Activated naive CD8-positive, alpha-beta T cell (primary cell): Measurements from ENCODE around the gene LDLRAD2.

Source experiments
- H3K27ac Mint-ChIP-seq: one replicate; pipeline ENCODE4 v1.8.0; 2021; ENCODE audit warnings: mixed read lengths
- H3K27me3 Mint-ChIP-seq: one replicate; pipeline ENCODE4 v1.8.0; 2021; ENCODE audit warnings: mixed read lengths
- H3K36me3 Mint-ChIP-seq: one replicate; pipeline ENCODE4 v1.8.0; 2021; ENCODE audit warnings: mixed read lengths
- H3K4me1 Mint-ChIP-seq: one replicate; pipeline ENCODE4 v1.8.0; 2021; ENCODE audit warnings: low read depth, mixed read lengths
- H3K4me3 Mint-ChIP-seq: one replicate; pipeline ENCODE4 v1.8.0; 2021; ENCODE audit warnings: mild to moderate bottlenecking, mixed read lengths
- H3K9me3 Mint-ChIP-seq: one replicate; pipeline ENCODE4 v1.8.0; 2021; ENCODE audit warnings: low read depth, mixed read lengths

Gene LDLRAD2

GRCh38 chr1:21827141-21827679, 15.1 kb downstream of the LDLRAD2 start:
- Mint-ChIP-seq H3K9me3 (no peaks in the 10 kb centered on the region), H3K4me3 (no peak overlapping the region), H3K36me3 (no peaks in the 10 kb centered on the region), H3K4me1 (no peaks in the 10 kb centered on the region), H3K27ac (no peak overlapping the region), H3K27me3 (no peaks in the 10 kb centered on the region)

DNA sequence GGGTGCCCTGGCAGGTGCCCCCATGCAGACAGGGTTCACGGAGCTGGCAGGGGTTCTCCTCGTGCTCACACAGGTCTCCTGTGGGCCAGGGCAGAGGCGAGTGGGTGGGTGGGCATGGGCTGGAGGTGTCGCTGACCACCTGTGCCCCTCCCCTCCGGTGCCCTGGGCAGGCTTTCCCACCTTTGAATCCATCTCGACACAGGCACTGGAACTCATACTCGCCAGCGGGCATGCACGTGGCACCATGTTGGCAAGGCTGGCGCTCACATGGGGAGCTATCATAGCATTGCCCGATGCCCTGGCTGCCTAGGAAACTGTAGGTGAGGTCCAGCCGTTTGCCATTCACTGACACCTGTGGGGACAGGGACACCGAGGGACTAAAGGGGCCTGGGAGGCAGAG, 16.0 kb downstream of the LDLRAD2 start:
- Mint-ChIP-seq H3K4me3 (no peak overlapping the region), H3K27ac (no peak overlapping the region), H3K36me3 (peaks cover 3% of the 10 kb centered on the region), H3K27me3 (no peaks in the 10 kb centered on the region), H3K9me3 (no peaks in the 10 kb centered on the region), H3K4me1 (no peaks in the 10 kb centered on the region)

GRCh38 chr1:21828506-21829210, 16.6 kb downstream of the LDLRAD2 start:
- Mint-ChIP-seq H3K36me3 (peaks cover 4% of the 10 kb centered on the region), H3K4me3 (no peak overlapping the region), H3K27ac (no peak overlapping the region), H3K4me1 (no peaks in the 10 kb centered on the region), H3K27me3 (no peaks in the 10 kb centered on the region), H3K9me3 (no peaks in the 10 kb centered on the region)

GRCh38 chr1:21829294-21829693, 17.2 kb downstream of the LDLRAD2 start:
- H3K9me3 Mint-ChIP-seq: peaks cover 2% of the 10 kb centered on the region
- no peak overlapping the region for H3K4me3 Mint-ChIP-seq
- no peaks in the 10 kb centered on the region for H3K4me1 Mint-ChIP-seq
- H3K27ac Mint-ChIP-seq: no peak overlapping the region
- H3K27me3 Mint-ChIP-seq: no peaks in the 10 kb centered on the region
- H3K36me3 Mint-ChIP-seq: peaks cover 10% of the 10 kb centered on the region

GRCh38 chr1:21830792-21831453, 18.9 kb downstream of the LDLRAD2 start:
- Mint-ChIP-seq H3K4me1 (no peaks in the 10 kb centered on the region), H3K9me3 (peaks cover 3% of the 10 kb centered on the region), H3K27me3 (no peaks in the 10 kb centered on the region), H3K27ac (no peak overlapping the region), H3K4me3 (no peak overlapping the region), H3K36me3 (peaks cover 16% of the 10 kb centered on the region)

GRCh38 chr1:21831454-21831970, 19.4 kb downstream of the LDLRAD2 start:
- peaks cover 3% of the 10 kb centered on the region for H3K9me3 Mint-ChIP-seq

DNA sequence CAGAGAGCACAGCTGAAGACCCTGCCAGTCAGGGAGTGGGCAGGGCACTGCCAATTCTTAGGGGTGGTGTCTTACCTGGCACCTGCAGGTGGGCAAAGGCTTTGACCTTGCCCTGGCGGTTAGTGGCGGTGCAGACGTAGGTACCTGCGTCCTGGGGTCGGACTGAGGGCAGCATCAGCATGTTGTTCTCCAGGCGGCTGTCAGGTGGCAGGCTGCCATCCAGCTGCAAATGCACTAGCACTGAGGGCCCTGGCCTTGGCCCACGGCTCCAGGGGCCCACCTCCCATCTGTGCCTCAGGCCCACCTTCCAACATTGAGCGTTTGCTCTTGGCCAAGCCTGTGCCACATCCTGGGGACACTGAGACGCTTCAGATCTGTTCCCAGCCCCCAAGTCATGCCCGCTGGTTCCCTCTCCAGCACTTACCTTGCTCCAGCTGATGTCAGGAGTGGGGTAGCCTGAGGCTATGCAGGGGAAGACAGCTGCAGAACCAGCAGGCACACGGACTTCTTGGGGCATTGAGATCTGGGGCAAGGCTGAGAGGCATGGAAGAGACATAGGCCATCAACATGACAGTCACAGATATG, 21.4 kb downstream of the LDLRAD2 start:
- peaks cover 3% of the 10 kb centered on the region for H3K9me3 Mint-ChIP-seq
- H3K4me1 Mint-ChIP-seq: no peaks in the 10 kb centered on the region
- H3K27ac Mint-ChIP-seq: no peak overlapping the region
- no peaks in the 10 kb centered on the region for H3K27me3 Mint-ChIP-seq
- H3K4me3 Mint-ChIP-seq: no peak overlapping the region
- H3K36me3 Mint-ChIP-seq: peaks cover 16% of the 10 kb centered on the region

More at GRCh38 chr1:21831454-21831970, 19.4 kb downstream of the LDLRAD2 start:
- no peaks in the 10 kb centered on the region for H3K27me3 Mint-ChIP-seq
- H3K36me3 Mint-ChIP-seq: peaks cover 16% of the 10 kb centered on the region
- no peaks in the 10 kb centered on the region for H3K4me1 Mint-ChIP-seq
- no peak overlapping the region for H3K27ac Mint-ChIP-seq
- H3K4me3 Mint-ChIP-seq: no peak overlapping the region

DNA sequence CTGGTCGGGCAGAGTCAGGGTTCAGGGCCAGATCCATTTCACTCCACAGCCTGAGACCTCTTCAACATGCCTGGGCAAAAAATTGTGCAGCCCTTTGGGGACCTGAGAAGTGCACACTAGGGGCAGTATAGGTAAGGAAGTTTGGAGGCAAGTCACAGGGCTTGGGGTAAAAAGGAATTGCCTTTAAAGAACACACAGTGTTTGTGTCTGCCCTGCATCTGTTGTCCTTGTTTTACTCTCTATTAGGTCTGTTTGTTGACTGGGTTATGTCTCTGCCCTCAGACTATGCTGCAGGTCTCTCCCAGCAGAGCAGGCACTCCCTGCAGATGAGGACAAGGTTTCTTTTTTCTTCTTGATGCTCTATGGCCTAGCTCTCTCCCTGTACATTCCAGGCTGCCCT, 22.0 kb downstream of the LDLRAD2 start:
- Mint-ChIP-seq H3K27me3 (no peaks in the 10 kb centered on the region), H3K9me3 (peaks cover 3% of the 10 kb centered on the region), H3K36me3 (peaks cover 16% of the 10 kb centered on the region), H3K4me3 (no peak overlapping the region), H3K27ac (no peak overlapping the region), H3K4me1 (no peaks in the 10 kb centered on the region)

GRCh38 chr1:21834666-21835065, 22.6 kb downstream of the LDLRAD2 start:
- no peak overlapping the region for H3K27ac Mint-ChIP-seq
- H3K4me3 Mint-ChIP-seq: no peak overlapping the region
- peaks cover 3% of the 10 kb centered on the region for H3K9me3 Mint-ChIP-seq
- no peaks in the 10 kb centered on the region for H3K4me1 Mint-ChIP-seq
- no peaks in the 10 kb centered on the region for H3K27me3 Mint-ChIP-seq
- peaks cover 16% of the 10 kb centered on the region for H3K36me3 Mint-ChIP-seq

GRCh38 chr1:21836010-21836409, 23.9 kb downstream of the LDLRAD2 start:
- no peaks in the 10 kb centered on the region for H3K27me3 Mint-ChIP-seq
- H3K4me1 Mint-ChIP-seq: no peaks in the 10 kb centered on the region
- peaks cover 3% of the 10 kb centered on the region for H3K9me3 Mint-ChIP-seq
- H3K4me3 Mint-ChIP-seq: no peak overlapping the region
- no peak overlapping the region for H3K27ac Mint-ChIP-seq
- H3K36me3 Mint-ChIP-seq: peaks cover 16% of the 10 kb centered on the region

GRCh38 chr1:21836729-21837128, 24.7 kb downstream of the LDLRAD2 start:
- peaks cover 3% of the 10 kb centered on the region for H3K9me3 Mint-ChIP-seq
- no peaks in the 10 kb centered on the region for H3K4me1 Mint-ChIP-seq
- no peak overlapping the region for H3K4me3 Mint-ChIP-seq
- no peaks in the 10 kb centered on the region for H3K27me3 Mint-ChIP-seq
- H3K36me3 Mint-ChIP-seq: peaks cover 16% of the 10 kb centered on the region
- no peak overlapping the region for H3K27ac Mint-ChIP-seq

DNA sequence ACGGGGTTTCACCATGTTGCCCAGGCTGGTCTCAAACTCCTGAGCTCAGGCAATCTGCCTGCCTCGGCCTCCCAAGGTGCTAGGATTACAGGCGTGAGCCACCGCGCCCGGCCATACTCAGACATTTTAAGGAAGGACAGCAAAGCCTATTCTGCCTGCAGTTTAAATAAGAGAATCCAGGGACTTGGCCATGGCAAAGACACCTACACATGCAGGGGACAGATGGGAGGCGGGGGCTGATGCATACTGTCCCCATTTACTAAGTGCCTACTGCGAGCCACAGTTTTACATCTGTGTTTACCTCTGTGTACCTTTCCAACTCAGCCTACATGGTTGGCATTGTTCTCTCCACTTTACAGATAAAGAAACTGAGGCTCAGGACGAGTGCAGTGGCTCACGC, 25.4 kb downstream of the LDLRAD2 start:
- Mint-ChIP-seq H3K4me3 (no peak overlapping the region), H3K27me3 (no peaks in the 10 kb centered on the region), H3K36me3 (peaks cover 16% of the 10 kb centered on the region), H3K9me3 (peaks cover 3% of the 10 kb centered on the region), H3K4me1 (no peaks in the 10 kb centered on the region), H3K27ac (no peak overlapping the region)

GRCh38 chr1:21838359-21839157, 26.5 kb downstream of the LDLRAD2 start:
- peaks cover 3% of the 10 kb centered on the region for H3K9me3 Mint-ChIP-seq
- peaks cover 13% of the 10 kb centered on the region for H3K36me3 Mint-ChIP-seq
- no peak overlapping the region for H3K27ac Mint-ChIP-seq
- H3K4me1 Mint-ChIP-seq: no peaks in the 10 kb centered on the region
- no peaks in the 10 kb centered on the region for H3K27me3 Mint-ChIP-seq
- H3K4me3 Mint-ChIP-seq: no peak overlapping the region

DNA sequence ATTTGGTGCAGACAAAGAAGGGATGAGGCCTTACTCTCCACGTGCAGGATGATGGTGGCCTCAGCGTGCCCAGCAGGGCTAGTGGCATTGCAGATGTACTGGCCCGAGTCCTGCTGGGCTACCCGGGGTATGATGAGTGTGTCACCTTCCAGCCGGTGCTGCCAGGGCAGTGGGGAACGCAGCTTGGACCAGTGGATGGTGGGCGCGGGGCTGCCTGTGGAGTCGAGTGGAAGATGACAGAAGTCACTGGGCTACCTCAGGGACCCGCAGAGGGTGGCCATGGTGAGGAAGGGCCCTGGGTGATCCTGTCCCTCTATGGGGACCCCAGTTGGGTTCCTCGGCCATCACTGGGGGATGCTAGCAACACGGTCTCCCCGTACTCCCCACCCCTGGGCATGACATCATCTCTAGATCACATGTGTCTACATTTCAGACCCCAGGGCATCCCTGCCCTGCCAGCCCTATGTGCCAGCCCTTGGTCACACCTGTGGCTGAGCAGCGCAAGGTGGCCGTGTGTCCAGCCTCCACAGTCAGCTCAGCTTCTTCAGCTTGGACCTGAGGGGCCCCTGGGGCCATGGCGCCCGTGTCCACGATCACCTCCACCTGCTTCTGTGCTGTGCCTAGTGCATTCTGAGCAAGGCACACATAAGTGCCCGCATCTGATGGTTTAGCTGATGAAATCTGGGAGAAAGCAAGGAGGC, 27.4 kb downstream of the LDLRAD2 start:
- Mint-ChIP-seq H3K4me1 (no peaks in the 10 kb centered on the region), H3K36me3 (peaks cover 5% of the 10 kb centered on the region), H3K27ac (no peak overlapping the region), H3K27me3 (no peaks in the 10 kb centered on the region), H3K4me3 (no peak overlapping the region), H3K9me3 (no peaks in the 10 kb centered on the region)
